ENCODE data around the gene THADA.

THADA gene

GRCh38 chr2:43508209-43508608 is 87.6 kb downstream of the THADA start:
- no peak for DNase-seq (ENCODE audit: low read depth in 1 of 2, low spot score in 1 of 2)
- Histone ChIP-seq H3K27ac (replicated peaks) (no peak overlapping the region), H3K4me3 (replicated peaks; ENCODE audit: insufficient read depth, low read length) (no peak overlapping the region), H3K27me3 (ENCODE audit: insufficient read depth, poor library complexity, severe bottlenecking) (no peaks in the 10 kb centered on the region)
- no peak for TF ChIP-seq GABPA (IDR thresholded peaks at IDR 0.05; ENCODE audit: low read depth)
- TF ChIP-seq SPI1 (IDR thresholded peaks at IDR 0.05; ENCODE audit: borderline replicate concordance, low read depth): no peak
- TF ChIP-seq REST (IDR thresholded peaks at IDR 0.05; ENCODE audit: insufficient replicate concordance, low read depth): no peak
- TF ChIP-seq CTCF (IDR thresholded peaks at IDR 0.05; ENCODE audit: insufficient read depth, low read length): no peak

- no peaks in the 10 kb centered on the region for H3K27me3 ChIP-seq (ENCODE audit: insufficient read depth, poor library complexity, severe bottlenecking)
- DNase-seq (ENCODE audit: low read depth in 1 of 2, low spot score in 1 of 2): no peak
- TF ChIP-seq REST (IDR thresholded peaks at IDR 0.05; ENCODE audit: insufficient replicate concordance, low read depth) (no peak), GABPA (IDR thresholded peaks at IDR 0.05; ENCODE audit: low read depth) (no peak), SPI1 (IDR thresholded peaks at IDR 0.05; ENCODE audit: borderline replicate concordance, low read depth) (no peak), POLR2AphosphoS5 (IDR thresholded peaks at IDR 0.05; ENCODE audit: low read depth) (no peak), CTCF (IDR thresholded peaks at IDR 0.05; ENCODE audit: insufficient read depth, low read length) (no peak)
- H3K27ac ChIP-seq (replicated peaks): no peak overlapping the region
- H3K4me3 ChIP-seq (replicated peaks; ENCODE audit: insufficient read depth, low read length): no peak overlapping the region
Measured at GRCh38 chr2:43507137-43507536, 88.7 kb downstream of the THADA start.

- no peak for DNase-seq (ENCODE audit: low read depth in 1 of 2, low spot score in 1 of 2)
- Histone ChIP-seq H3K27me3 (ENCODE audit: insufficient read depth, poor library complexity, severe bottlenecking) (no peaks in the 10 kb centered on the region), H3K27ac (replicated peaks) (no peak overlapping the region), H3K4me3 (replicated peaks; ENCODE audit: insufficient read depth, low read length) (no peak overlapping the region)
- TF ChIP-seq REST (IDR thresholded peaks at IDR 0.05; ENCODE audit: insufficient replicate concordance, low read depth): no peak
Measured at GRCh38 chr2:43495727-43496126, 100.1 kb downstream of the THADA start.

GRCh38 chr2:43493954-43494353 is 101.9 kb downstream of the THADA start:
- TF ChIP-seq GABPA (IDR thresholded peaks at IDR 0.05; ENCODE audit: low read depth) (no peak), REST (IDR thresholded peaks at IDR 0.05; ENCODE audit: insufficient replicate concordance, low read depth) (no peak), SPI1 (IDR thresholded peaks at IDR 0.05; ENCODE audit: borderline replicate concordance, low read depth) (peak; percentile 32; the same call in 1 of the 2 replicates)
- no peak overlapping the region for H3K4me3 ChIP-seq (replicated peaks; ENCODE audit: insufficient read depth, low read length)
- H3K27ac ChIP-seq (replicated peaks): no peak overlapping the region
- H3K27me3 ChIP-seq (ENCODE audit: insufficient read depth, poor library complexity, severe bottlenecking): no peaks in the 10 kb centered on the region
- DNase-seq (ENCODE audit: low read depth in 1 of 2, low spot score in 1 of 2): no peak

Measured in HL-60 (cell line).